ENCODE results near the gene SEZ6L2. TPM values are rescaled to one million over a fixed set of nuclear protein-coding genes. Genes with fewer than 3 reads are reported as not detected.
A peak's percentile ranks its signal among the peaks of the same experiment; 100 is the strongest.

SEZ6L2 gene
- total and polyA plus RNA-seq, 2 of the 8 experiments (the other 6 are each of a cell fraction or from before 2014, with no cell fraction given): 43.5 to 47.7 TPM

DNA sequence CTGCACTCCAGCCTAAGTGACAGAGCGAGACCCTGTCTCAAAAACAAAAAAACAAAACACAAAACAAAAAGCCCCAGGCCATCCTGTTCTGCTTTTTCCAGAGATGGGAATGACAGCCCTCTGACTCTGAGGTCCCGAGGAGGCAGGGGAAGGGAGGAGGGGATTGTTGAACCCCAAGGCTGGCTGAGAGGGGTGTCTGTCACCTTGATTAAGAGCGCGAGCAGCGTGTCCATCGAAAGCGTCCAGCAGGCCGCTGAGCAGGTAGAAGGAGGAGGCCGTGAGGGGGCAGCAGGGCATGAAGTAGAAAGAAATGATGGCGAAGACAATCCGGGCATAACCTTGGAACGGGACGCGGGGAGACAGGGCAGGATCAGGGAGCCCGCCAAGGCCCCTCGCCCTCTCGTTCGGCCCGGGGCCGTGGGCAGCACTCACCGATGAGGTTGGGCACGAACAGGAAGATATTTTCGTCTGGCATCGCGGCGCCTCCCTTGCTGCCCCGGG, 36.9 kb downstream of the SEZ6L2 start:
- no peak overlapping the region; the same call in 1 of the 2 replicates for H2AFZ ChIP-seq (ENCODE audit: low read length)

More for the DNA sequence above, 36.9 kb downstream of the SEZ6L2 start:
- FAIRE-seq: no peak
- H2BK20ac ChIP-seq (ENCODE audit: low read length): no peak overlapping the region
- H3K4me1 ChIP-seq (replicated peaks in 1 of 4; ENCODE audit: control insufficient read depth in 3 of 4, insufficient read depth in 4 of 4, low read length in 3 of 4): peaks cover 0 to 7% (median 3%) of the 10 kb centered on the region in 4 experiments; a peak in 3 of 7 replicates
- peaks cover 0 to 11% (median 6%) of the 10 kb centered on the region in 4 experiments; a peak in 5 of 8 replicates for H3K36me3 ChIP-seq (ENCODE audit: control insufficient read depth in 2 of 4, insufficient read depth in 4 of 4, low read length in 3 of 4)
- H2BK120ac ChIP-seq (replicated peaks; ENCODE audit: low read depth, low read length): no peak overlapping the region
- H2BK12ac ChIP-seq (ENCODE audit: low read depth, low read length): no peak overlapping the region
- DNase-seq (ENCODE audit: low read depth in 1 of 2, low spot score in 2 of 2): no peak
- ChIA-PET POLR2A (ENCODE audit: partially characterized antibody) (interaction anchor here (0.9 to 3.7 kb wide), 12 partner anchors 8 to 170 kb away, joined by 3 to 11 read pairs (median 4); partner anchors contain the start of genes HIRIP3 and PAGR1), CTCF (ENCODE audit: partially characterized antibody) (interaction anchor here (1.1 to 2.4 kb wide), 5 partner anchors 12 to 49 kb away, joined by 3 to 10 read pairs (median 4); no protein-coding TSS in a partner anchor)
- H3K18ac ChIP-seq (ENCODE audit: extremely low read depth, low read length): peak overlapping the region; percentile 48
- H3K23ac ChIP-seq (ENCODE audit: insufficient read length): no peak overlapping the region
- H3K4me3 ChIP-seq (ENCODE audit: extremely low read depth in 1 of 4, insufficient read depth in 2 of 4, low read depth in 3 of 4, low read length in 4 of 4): peak overlapping the region; percentile 82 to 90 (median 90)
- H4K20me1 ChIP-seq (replicated peaks in 1 of 2; ENCODE audit: control insufficient read depth in 1 of 2, insufficient read depth in 2 of 2, low read length in 2 of 2): peaks cover 0 to 5% of the 10 kb centered on the region in 2 experiments
- peak overlapping the region; percentile 72; the same call in 1 of the 2 replicates for H4K8ac ChIP-seq (ENCODE audit: extremely low read depth, insufficient read depth, low read length)
- 5% methylated on average over 21 of the region's 27 CpGs; no CpG with 5 or more reads in 1 of the 2 experiments for WGBS, 2 experiments (ENCODE audit: extremely low coverage in 1 of 2, insufficient coverage in 1 of 2, insufficient read length in 1 of 2, insufficient replicate concordance in 2 of 2, low coverage in 1 of 2, low lambda C conversion rate in 2 of 2, missing lambda C conversion rate in 1 of 2)
- H3K56ac ChIP-seq (replicated peaks; ENCODE audit: insufficient read length, low read depth, low read length): no peak overlapping the region
- peak overlapping the region; percentile 96 for H2BK5ac ChIP-seq (ENCODE audit: low read depth, low read length)
- TF ChIP-seq PHF8 (conservative IDR thresholded peaks at IDR 0.05; ENCODE audit: low read depth, low read length) (peak; percentile 48; the same call in 1 of the 2 replicates), TBP (IDR thresholded peaks at IDR 0.05; ENCODE audit: low read depth, low read length) (no peak), TCF12 (IDR thresholded peaks at IDR 0.05; ENCODE audit: low read depth, low read length) (no peak), POU5F1 (IDR thresholded peaks at IDR 0.05; ENCODE audit: low read depth, low read length) (no peak), KDM5A (IDR thresholded peaks at IDR 0.05; ENCODE audit: low read length) (no peak), FOSL1 (IDR thresholded peaks at IDR 0.05; ENCODE audit: insufficient read depth, low read depth, low read length) (no peak), SIN3A (conservative IDR thresholded peaks at IDR 0.05 in 1 of 2, IDR thresholded peaks at IDR 0.05 in 1 of 2; ENCODE audit: low read depth in 1 of 2, low read length in 2 of 2) (0 out of 4 replicates have a peak, but pooled peaks of 1 of the 2 experiments have one; percentile 11), RAD21 (IDR thresholded peaks at IDR 0.05 in 1 of 2, conservative IDR thresholded peaks at IDR 0.05 in 1 of 2; ENCODE audit: low read depth in 2 of 2, low read length in 2 of 2) (0 out of 4 replicates have a peak, but pooled peaks of 1 of the 2 experiments have one; percentile 6), SAP30 (IDR thresholded peaks at IDR 0.05; ENCODE audit: insufficient read depth, insufficient replicate concordance, low read length) (no peak), SP1 (IDR thresholded peaks at IDR 0.05; ENCODE audit: low read depth, low read length) (no peak), KDM4A (IDR thresholded peaks at IDR 0.05; ENCODE audit: low read depth, low read length, severe bottlenecking) (peak; percentile 84)
- H2AK5ac ChIP-seq (ENCODE audit: low read depth, low read length): no peak overlapping the region
- H3K79me2 ChIP-seq (ENCODE audit: control insufficient read depth in 1 of 2, insufficient read depth in 2 of 2, low read length in 2 of 2): peaks cover 0 to 9% of the 10 kb centered on the region in 2 experiments; a peak in 2 of 4 replicates
- H3K27me3 ChIP-seq (replicated peaks in 1 of 4; ENCODE audit: control insufficient read depth in 3 of 4, extremely low read depth in 1 of 4, insufficient read depth in 3 of 4, low read length in 3 of 4): no peaks in the 10 kb centered on the region
- H3K79me1 ChIP-seq (ENCODE audit: low read depth, low read length): peaks cover 9% of the 10 kb centered on the region
- H4K5ac ChIP-seq (ENCODE audit: insufficient read length, low read depth, low read length): peak overlapping the region; percentile 62
- no peaks in the 10 kb centered on the region for H3K9me3 ChIP-seq (ENCODE audit: insufficient read depth in 2 of 2, low read depth in 1 of 2, low read length in 1 of 2)
- peaks cover 8% of the 10 kb centered on the region; the same call in 1 of the 2 replicates for H3K23me2 ChIP-seq (ENCODE audit: low read depth, low read length)
- H4K91ac ChIP-seq (replicated peaks; ENCODE audit: insufficient read length, low read length): no peak overlapping the region
- no peak overlapping the region for H3K14ac ChIP-seq (ENCODE audit: insufficient read length)
- no peak overlapping the region for H2BK15ac ChIP-seq (ENCODE audit: low read length)
- H3K27ac ChIP-seq (ENCODE audit: low read depth, low read length): no peak overlapping the region
- peak overlapping the region; percentile 39 for H3K4ac ChIP-seq (replicated peaks; ENCODE audit: insufficient read length, low read depth, low read length)
- peak overlapping the region; percentile 64 to 95 for H3K4me2 ChIP-seq (ENCODE audit: insufficient read depth in 1 of 2, low read depth in 2 of 2, low read length in 2 of 2)
- H3K9ac ChIP-seq (replicated peaks in 1 of 4; ENCODE audit: extremely low read depth in 1 of 4, low read depth in 3 of 4, low read length in 3 of 4): peak overlapping the region; percentile 8 to 93 (median 78); a peak in 6 of 7 replicates
